Upper lobe of left lung (tissue), 6 donors: ENCODE measurements around the gene ZNF593OS. TPM values are rescaled to one million over a fixed set of nuclear protein-coding genes. Genes with fewer than 3 reads are reported as not detected.

Experiments used
- ATAC-seq, 2 donors: fragments of 200-7000 bp; cut with Tn5 transposase; one replicate each; pipeline ENCODE4 v1.9.1; 2022; ENCODE audit warnings: mild to moderate bottlenecking in 2 of 2, moderate library complexity in 2 of 2; ENCODE audit not compliant: low FRiP score in 2 of 2
- DNase-seq, 2 donors: peaks; one replicate each; pipeline ENCODE4 v3.0.0-alpha.2; 2019 to 2020
- H3K27ac ChIP-seq, 4 donors: fragments of 200-600 bp; sonication (generic); one replicate each; pipeline ENCODE4 v1.5.1; 2016 to 2019
- H3K27me3 ChIP-seq, 4 donors: fragments of 200-600 bp; sonication (generic); one replicate each; pipeline ENCODE4 v1.5.1; 2017 to 2019
- H3K36me3 ChIP-seq, 4 donors: fragments of 200-600 bp; sonication (generic); one replicate each; pipeline ENCODE4 v1.5.1; 2016 to 2019
- H3K4me1 ChIP-seq, 4 donors: fragments of 200-600 bp; sonication (generic); one replicate each; pipeline ENCODE4 v1.5.1; 2018 to 2019
- H3K4me3 ChIP-seq, 4 donors: fragments of 200-600 bp; sonication (generic); one replicate each; pipeline ENCODE4 v1.5.1; 2017 to 2019; ENCODE audit warnings: mild to moderate bottlenecking in 2 of 4, moderate library complexity in 1 of 4
- H3K9me3 ChIP-seq, 4 donors: fragments of 200-600 bp; sonication (generic); one replicate each; pipeline ENCODE4 v1.5.1; 2018 to 2019
- CTCF ChIP-seq, 6 experiments: fragments of 450-650 bp in 4 of 6; fragments of 200-600 bp in 2 of 6; sonication (generic) in 2 of 6; IDR thresholded peaks; one replicate each; pipeline ENCODE4 v1.5.1; 2016 to 2019; ENCODE audit warnings: antibody characterized with exemption in 6 of 6
- EP300 ChIP-seq, 4 donors: sonication (generic); formaldehyde crosslinking; IDR thresholded peaks; one replicate each; pipeline ENCODE4 v1.5.1; 2017; ENCODE audit warnings: antibody characterized with exemption in 4 of 4, control low read depth in 2 of 4
- POLR2A ChIP-seq, 4 donors: fragments of 450-650 bp; IDR thresholded peaks; one replicate each; pipeline ENCODE4 v1.5.1; 2016 to 2017; ENCODE audit warnings: antibody characterized with exemption in 4 of 4, mild to moderate bottlenecking in 2 of 4
- POLR2AphosphoS5 ChIP-seq, 2 donors: sonication (generic); formaldehyde crosslinking; IDR thresholded peaks; one replicate each; pipeline ENCODE4 v1.5.1; 2017; ENCODE audit warnings: antibody characterized with exemption in 2 of 2
- WGBS, 2 donors: methylation state at CpG; one replicate each; pipeline ENCODE4 v1.1.5; 2017 to 2018; 5-methylcytosine and 5-hydroxymethylcytosine counted together
- total RNA-seq, 6 donors: library from RNA; depleted of rRNA in 4 of 6; stranded (reverse); fragments of >200 nt in 4 of 6; gene quantifications; one replicate each; pipeline versions ENCODE4 v1.1.0 to v1.2.1, GENCODE V29; 2016 to 2021
- donor health status: DM: no; HTN: no; CAD: no; lungs with moderate emphysema.
- donor health status: DM: no; HTN: yes; CAD: no; lungs with severe emphysema.

ZNF593OS gene
- total RNA-seq, 6 donors from 2014 or later = not detected

GRCh38 chr1:26142159-26142558, 29.5 kb downstream of the ZNF593OS start:
- 81% methylated on average over 8 of the region's 8 CpGs for WGBS, 2 donors

GRCh38 chr1:26138974-26139558, 32.6 kb downstream of the ZNF593OS start:
- 49 to 59% methylated on average over 3 of the region's 3 CpGs for WGBS, 2 donors
- peaks cover 0 to 4% (median 0%) of the 10 kb centered on the region in 4 donors for H3K4me1 ChIP-seq
- DNase-seq (no peak), ATAC-seq (peak in 1 of 2 donors; percentile 57)
- H3K4me3 ChIP-seq = no peak overlapping the region
- no peak overlapping the region for H3K27ac ChIP-seq
- H3K9me3 ChIP-seq = no peaks in the 10 kb centered on the region
- TF ChIP-seq CTCF (IDR thresholded peaks at IDR 0.05) (no peak), POLR2A (IDR thresholded peaks at IDR 0.05) (no peak), POLR2AphosphoS5 (IDR thresholded peaks at IDR 0.05) (no peak), EP300 (IDR thresholded peaks at IDR 0.05) (no peak)
- H3K27me3 ChIP-seq = no peaks in the 10 kb centered on the region
- no peaks in the 10 kb centered on the region for H3K36me3 ChIP-seq

More at GRCh38 chr1:26142159-26142558, 29.5 kb downstream of the ZNF593OS start:
- Histone ChIP-seq H3K9me3 (no peaks in the 10 kb centered on the region), H3K4me1 (peaks cover 0 to 5% (median 4%) of the 10 kb centered on the region in 4 donors), H3K36me3 (no peaks in the 10 kb centered on the region), H3K27ac (no peak overlapping the region), H3K27me3 (no peaks in the 10 kb centered on the region), H3K4me3 (peak overlapping the region in 1 of 4 donors; percentile 7)
- ATAC-seq = no peak
- TF ChIP-seq EP300 (IDR thresholded peaks at IDR 0.05) (no peak), POLR2A (IDR thresholded peaks at IDR 0.05) (no peak), CTCF (IDR thresholded peaks at IDR 0.05) (peak in 1 of 6 experiments; percentile 10), POLR2AphosphoS5 (IDR thresholded peaks at IDR 0.05) (no peak)
- DNase-seq = no peak

- 88 to 98% methylated on average over 3 of the region's 3 CpGs for WGBS, 2 donors
- TF ChIP-seq POLR2AphosphoS5 (IDR thresholded peaks at IDR 0.05) = no peak
- TF ChIP-seq POLR2A (IDR thresholded peaks at IDR 0.05) = no peak
- no peak for TF ChIP-seq CTCF (IDR thresholded peaks at IDR 0.05)
- no peak for TF ChIP-seq EP300 (IDR thresholded peaks at IDR 0.05)
- no peaks in the 10 kb centered on the region for H3K27me3 ChIP-seq
- H3K4me1 ChIP-seq = no peaks in the 10 kb centered on the region
- no peak overlapping the region for H3K4me3 ChIP-seq
- H3K27ac ChIP-seq = no peak overlapping the region
- H3K36me3 ChIP-seq = no peaks in the 10 kb centered on the region
- H3K9me3 ChIP-seq = no peaks in the 10 kb centered on the region
- ATAC-seq (no peak), DNase-seq (no peak)
These were observed 37.2 kb downstream of the ZNF593OS start for GRCh38 chr1:26134466-26134865.

- H3K27ac ChIP-seq = no peak overlapping the region
- H3K4me1 ChIP-seq = peaks cover 2 to 6% (median 5%) of the 10 kb centered on the region in 4 donors
- no peaks in the 10 kb centered on the region for H3K27me3 ChIP-seq
- DNase-seq = no peak
- WGBS, 2 donors = 83 to 91% methylated on average over 2 of the region's 2 CpGs
- no peaks in the 10 kb centered on the region for H3K36me3 ChIP-seq
- TF ChIP-seq CTCF (IDR thresholded peaks at IDR 0.05) (no peak), POLR2A (IDR thresholded peaks at IDR 0.05) (no peak), POLR2AphosphoS5 (IDR thresholded peaks at IDR 0.05) (no peak), EP300 (IDR thresholded peaks at IDR 0.05) (no peak)
- ATAC-seq = no peak
- H3K4me3 ChIP-seq = no peak overlapping the region
- no peaks in the 10 kb centered on the region for H3K9me3 ChIP-seq
These were observed 38.8 kb downstream of the ZNF593OS start for GRCh38 chr1:26132834-26133167.
